IPS-NIHi7 (cell line): ENCODE data around the gene UBN1.

Experiments
- DNase-seq: peaks from one replicate; pipeline ENCODE4 v3.0.0; 2012; ENCODE audit warnings: mixed read lengths; ENCODE audit errors: extremely low spot score

The UBN1 gene

DNA sequence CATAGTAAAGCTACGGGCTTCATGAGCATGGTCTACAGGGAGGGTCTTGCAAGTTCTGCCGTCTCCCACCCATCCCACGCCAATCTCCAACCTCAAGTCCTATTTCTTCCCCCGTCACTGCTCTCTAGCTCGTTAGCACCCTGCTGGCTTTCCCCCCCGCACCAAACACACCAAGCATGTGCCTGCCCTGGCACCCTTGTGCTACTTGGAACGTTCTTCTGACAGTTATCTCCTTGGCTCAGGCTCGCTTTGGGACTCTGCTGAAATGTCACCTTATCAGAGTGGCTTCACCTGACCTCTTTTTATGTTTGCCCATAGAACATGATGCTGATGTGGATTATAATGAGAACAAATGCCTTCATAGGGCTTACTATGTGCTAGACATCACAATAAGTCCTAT lies 22.1 kb upstream of the UBN1 start:
- DNase-seq, result no peak

DNA sequence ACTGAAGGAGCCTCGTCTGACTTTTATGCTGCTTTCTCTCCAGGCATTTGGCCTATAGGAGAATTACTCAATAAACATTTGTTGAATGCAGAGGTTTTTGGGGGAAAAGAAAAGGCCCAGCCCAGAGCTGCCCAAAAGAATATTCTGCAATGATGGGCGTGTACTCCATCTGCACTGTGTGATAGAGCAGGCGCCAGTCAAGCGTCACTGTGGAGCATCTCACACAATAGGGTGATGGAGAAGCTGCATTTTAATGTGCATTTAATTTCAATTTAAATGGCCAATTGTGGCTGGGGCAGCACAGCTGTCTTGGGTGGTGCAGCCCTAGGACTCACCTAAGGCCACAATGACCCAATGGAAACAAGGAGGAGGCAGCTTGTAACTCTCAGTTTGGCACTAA lies 20.8 kb upstream of the UBN1 start:
- no peak for DNase-seq

DNA sequence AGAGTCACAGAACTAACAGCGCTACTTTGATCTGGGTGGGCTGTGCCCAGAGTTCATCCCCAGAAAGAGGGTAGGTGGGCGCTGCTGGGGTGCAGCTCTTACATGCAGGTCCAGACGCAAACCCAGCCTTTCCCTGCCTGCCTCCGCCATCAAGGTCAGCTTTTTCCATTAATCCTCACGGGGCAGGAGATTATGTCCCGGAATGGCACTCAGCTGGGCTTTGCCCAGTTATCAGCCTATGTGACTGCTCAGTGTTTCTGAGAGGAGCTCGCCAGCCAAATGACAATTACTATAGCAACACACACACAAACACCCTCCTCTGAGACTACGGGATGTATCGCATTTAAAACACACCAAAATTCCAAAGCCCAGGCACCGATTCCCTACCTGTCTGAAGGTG lies 20.3 kb upstream of the UBN1 start:
- DNase-seq, result no peak

DNA sequence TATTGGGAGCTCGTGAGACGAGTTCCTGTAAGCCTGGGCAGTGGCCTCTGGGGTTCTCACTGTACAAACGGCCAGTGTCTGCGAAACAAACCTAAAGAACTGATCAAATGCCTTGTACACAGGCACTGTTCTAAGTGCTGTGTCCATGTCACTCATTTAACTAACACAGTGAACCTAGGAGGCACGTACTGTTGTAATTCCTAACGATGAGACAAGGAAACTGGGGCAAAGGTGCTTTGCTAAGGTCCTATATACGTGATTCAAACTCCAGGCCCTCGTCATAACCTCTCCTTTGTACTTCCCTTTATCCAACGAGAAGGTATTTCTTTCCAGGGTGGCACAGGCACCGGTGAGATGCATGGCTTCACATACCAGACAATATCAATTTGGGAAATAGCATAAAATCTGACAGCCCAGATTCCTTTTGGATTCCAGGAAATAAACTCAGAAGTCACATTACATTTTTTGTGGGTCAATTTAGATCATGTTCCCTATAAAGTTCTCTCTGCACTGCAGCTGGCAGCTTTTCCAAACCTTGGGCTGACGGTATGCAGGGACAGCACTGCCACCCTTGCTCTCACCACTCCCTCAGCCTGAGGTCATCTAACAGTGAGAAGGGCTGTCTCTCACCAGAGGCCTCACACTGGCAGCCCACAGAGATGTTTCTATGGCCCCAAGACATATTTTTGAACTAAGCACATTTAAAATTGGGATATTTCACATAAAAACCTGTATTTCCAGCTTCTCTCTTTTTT lies 18.5 kb upstream of the UBN1 start:
- DNase-seq, result no peak

GRCh38 chr16:4830408-4830807 lies 16.9 kb upstream of the UBN1 start:
- no peak for DNase-seq

- no peak for DNase-seq
These were observed 15.7 kb upstream of the UBN1 start for GRCh38 chr16:4831616-4832015.

DNA sequence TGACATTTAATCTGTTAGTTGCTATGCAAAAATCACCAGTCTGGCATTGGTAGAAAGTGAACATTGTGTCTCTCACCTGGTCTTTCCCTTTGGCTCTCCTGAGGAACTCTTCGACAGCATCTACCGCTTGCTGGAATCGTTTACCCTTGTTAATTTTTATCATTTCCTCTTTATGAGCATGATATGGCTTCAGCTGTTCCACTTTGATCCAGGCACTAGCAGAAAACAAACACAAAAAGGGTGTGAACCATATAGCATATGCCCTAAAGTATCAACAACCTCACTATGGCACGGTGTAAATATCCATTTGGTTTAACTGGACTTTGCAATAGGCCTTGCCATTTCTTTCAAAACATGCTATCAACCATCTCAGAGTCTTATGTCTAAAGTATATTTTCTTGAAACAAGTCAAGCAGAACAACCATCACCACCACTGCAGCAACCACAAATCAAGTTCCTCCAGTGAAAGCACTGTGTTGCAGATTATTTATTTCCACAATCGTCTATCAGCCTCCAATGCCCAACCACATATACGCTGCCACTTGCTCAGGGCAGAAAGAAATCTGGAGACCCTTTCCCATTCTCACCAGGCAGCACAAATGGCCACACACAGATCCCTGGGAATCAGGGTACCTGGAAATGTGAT lies 14.5 kb upstream of the UBN1 start:
- DNase-seq, result no peak

DNA sequence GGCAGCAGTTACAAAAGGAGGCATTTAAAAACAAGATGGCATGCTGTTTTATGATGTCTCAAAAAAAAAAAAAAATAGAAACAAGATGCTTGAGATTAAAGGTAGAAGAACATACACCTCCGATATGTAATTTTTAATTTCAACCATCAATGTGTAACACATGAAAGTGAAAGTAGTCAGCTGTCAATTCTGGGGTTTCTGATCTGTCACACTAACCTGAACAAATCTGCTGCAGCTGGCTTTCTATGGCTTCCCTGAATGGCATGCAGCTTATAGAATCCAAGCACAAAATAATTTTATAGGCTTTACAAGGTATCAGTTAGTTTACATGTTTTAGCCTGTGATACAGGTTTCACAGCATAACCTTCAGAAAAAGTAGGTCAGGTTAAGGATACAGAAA lies 13.7 kb upstream of the UBN1 start:
- no peak for DNase-seq

DNA sequence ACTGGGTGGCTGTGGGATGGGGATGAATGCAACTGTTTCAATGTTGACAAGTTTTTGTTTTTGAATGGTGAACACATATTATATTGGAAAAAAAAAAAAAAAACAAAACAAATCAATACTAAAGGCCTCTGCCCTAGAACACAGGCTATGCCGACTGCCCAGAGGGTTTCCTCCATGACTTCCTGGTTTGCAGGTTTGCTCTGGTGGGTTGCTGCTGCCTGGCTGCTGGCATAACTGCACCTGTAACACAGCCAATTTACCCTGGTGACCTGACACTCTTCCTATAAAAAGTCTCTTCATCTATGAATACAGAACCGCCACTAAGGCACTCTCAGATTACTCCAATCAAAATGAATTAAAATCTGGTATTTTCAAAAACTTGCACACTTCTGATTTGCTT lies 10.6 kb upstream of the UBN1 start:
- DNase-seq, result no peak

DNA sequence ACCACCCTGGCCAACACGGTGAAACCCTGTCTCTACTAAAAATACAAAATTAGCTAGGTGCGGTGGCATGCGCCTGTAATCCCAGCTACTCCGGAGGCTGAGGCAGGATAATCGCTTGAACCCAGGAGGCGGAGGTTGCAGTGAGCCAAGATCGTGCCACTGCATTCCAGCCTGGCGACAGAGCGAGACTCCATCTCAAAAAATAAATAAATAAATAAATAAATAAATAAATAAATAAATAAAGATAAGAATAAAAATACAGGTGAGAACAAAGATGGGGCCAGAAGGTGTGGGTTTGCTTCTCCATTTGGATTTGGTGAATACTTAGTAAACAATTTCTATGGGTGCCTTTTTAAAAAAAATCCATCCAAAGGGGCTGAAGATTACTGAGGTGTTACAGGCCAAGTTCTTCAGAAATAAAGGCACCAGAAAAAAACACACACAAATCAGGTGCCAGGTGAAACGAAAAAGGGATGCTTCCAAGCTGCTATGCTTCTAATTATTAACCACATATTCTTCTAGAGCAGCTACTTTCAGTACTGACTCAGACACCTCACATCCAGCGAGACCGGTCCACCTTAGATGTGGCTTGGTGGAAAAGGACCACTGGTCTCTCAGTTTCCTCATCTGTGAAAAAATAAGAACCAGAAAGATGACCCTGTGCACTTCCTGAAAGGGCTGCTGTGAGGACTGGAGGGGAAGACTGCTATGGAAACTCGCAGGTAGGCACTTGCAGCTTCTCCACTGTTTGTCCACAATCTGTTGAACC lies 9.4 kb upstream of the UBN1 start:
- no peak for DNase-seq

- no peak for DNase-seq
These were observed 7.3 kb upstream of the UBN1 start for GRCh38 chr16:4839942-4840341.

DNA sequence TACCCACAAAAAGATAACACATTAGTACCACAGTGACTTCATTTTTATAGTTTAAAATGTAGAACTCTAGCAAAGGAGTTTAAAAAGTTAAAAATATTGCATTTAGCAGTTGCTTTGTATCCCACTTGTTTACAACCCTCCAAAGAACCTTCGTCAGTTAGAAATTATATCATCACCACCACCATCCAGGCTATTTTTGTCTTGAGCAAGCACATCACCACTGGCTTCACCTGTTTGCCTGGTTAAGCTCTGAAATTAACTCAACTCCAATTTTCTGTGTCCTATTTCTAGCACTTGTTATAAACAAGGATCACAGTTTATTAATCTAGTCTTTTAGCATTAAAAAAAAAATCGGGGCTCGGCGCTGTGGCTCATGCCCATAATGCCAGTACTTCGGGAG lies 6.3 kb upstream of the UBN1 start:
- no peak for DNase-seq

DNA sequence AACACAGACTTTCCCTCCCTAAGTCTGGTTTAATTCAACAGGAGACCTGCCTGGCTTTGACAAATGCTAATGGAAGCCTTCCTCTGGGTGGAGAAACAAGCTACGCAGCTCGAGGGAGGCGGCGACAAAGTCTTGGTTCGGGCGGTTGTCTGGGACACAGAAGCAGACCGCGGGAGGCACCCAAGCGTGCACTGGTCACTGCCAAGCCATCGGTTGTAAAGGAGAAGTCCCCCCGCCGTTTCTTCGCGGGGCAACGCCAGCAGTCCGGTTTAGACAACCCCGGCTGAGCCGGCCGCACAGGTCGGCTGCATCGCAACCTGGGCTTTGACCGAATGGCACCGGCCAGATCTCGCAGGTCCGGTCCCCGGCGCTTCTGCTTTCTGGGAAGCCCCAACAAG lies 779 bp upstream of the UBN1 start:
- peak; percentile 46 for DNase-seq

DNA sequence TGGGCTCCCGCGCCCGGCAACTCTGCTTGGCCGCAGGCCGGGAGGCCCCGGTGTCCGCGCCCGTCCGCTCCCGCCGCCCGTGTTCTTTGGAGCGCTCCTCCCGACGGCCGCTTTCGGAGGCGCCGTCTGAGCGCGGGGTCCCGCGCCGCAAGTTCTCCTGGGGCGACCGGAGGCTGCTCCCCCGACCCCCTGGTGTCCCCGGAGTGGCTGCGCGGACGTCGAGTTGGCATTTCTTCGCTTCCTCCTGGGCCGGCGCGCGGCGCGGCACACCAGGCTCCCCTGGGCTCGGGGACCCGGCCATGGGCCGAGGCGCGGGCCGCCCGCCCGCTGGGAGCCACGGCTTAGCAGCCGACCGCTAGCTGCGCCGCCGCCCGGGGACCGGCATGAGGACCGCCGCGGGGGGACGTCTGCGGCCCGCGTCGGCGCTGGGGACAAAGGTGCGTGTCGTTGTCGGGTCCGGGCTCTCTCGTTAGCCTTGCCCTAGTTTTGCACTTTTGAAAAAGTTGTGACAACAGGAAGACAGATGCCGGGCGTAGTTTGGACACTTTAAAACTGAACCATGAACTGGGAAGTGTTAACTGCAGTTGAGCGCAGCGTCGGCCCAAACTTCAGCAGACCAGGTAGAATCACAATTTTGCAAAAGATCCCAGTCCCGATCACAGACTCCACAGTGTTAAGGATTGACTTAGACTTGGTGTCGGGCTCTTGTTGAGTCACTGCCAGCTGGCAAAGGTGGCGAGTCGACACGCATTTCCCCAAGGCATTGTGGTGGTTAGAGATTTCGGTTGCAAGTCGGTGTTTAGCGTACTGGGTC lies 700 bp downstream of the UBN1 start:
- DNase-seq, result peak; percentile 28

GRCh38 chr16:4850211-4850610 lies 2.9 kb downstream of the UBN1 start:
- DNase-seq, result no peak

- DNase-seq, result no peak
These were observed 5.1 kb downstream of the UBN1 start for GRCh38 chr16:4852221-4852872.

DNA sequence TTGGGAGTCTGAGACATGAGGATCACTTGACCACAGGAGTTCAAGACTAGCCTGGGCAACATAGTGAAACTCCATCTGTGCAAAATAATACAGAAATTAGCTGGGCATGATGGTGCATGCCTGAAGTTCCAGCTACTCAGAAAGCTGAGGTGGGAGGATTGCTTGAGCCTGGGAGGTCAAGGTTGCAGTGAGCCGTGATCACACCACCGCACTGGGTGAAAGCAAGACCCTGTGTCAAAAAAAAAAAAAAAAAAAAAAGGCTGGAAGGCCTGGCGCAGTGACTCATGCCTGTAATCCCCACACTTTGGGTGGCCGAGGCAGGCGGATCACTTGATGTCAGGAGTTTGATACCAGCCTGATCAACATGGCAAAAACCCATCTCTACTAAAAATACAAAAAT lies 8.1 kb downstream of the UBN1 start:
- no peak for DNase-seq

DNA sequence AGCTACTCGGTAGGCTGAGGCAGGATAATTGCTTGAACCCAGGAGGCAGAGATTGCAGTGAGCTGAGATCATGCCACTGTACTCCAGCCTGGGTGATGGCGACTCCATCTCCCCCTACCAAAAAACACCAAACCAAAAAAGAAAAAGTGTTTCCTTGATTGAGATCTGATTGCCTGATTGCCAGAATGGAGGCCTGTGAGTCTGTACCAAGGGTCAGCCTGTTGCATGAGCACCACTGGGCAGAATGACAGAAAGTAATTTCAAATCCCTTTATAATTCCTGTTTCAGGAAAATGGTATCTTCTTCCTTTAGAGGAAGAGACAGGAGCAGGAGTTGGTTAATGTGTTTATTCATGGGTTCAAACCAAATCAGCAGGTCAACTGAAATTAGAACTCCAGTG lies 8.5 kb downstream of the UBN1 start:
- no peak for DNase-seq

GRCh38 chr16:4859190-4859899 lies 12.1 kb downstream of the UBN1 start:
- no peak for DNase-seq

- DNase-seq, result no peak
These were observed 12.6 kb downstream of the UBN1 start for GRCh38 chr16:4859900-4860255.

DNA sequence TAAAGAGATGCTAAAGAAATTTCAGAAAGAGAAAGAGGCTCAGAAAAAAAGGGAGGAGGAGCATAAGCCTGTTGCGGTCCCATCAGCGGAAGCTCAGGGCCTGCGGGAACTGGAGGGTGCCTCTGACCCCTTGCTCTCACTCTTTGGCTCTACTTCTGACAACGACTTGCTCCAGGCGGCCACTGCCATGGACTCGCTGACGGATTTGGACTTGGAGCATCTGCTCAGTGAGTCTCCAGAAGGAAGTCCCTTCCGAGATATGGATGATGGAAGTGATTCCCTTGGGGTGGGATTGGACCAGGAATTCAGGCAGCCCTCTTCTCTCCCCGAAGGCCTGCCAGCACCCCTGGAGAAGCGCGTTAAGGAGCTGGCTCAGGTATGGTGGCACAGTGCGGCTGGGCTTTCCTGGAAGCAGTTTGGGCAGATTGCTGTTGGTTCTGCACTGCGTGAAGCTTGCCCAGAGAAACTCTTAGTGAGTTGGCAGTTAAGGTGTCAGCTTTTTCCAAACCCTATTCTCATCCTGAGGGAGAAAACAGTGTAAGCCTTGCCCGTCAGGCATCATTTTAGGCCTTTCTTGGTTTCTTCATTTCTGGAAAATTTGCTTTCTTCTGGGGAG lies 13.6 kb downstream of the UBN1 start:
- no peak for DNase-seq
